Gastroesophageal sphincter (tissue), 3 donors: ENCODE measurements around the gene CASP10.

Experiments used
- EP300 ChIP-seq: sonication (generic); formaldehyde crosslinking; IDR thresholded peaks from one replicate; pipeline ENCODE4 v1.6.1; 2017; ENCODE audit warnings: antibody characterized with exemption, mild to moderate bottlenecking
- POLR2A ChIP-seq, 2 donors: fragments of 450-650 bp; IDR thresholded peaks; one replicate each; pipeline ENCODE4 v1.6.1; 2017; ENCODE audit warnings: antibody characterized with exemption in 2 of 2, mild to moderate bottlenecking in 2 of 2, moderate library complexity in 1 of 2
- POLR2AphosphoS5 ChIP-seq: sonication (generic); formaldehyde crosslinking; IDR thresholded peaks from one replicate; pipeline ENCODE4 v1.6.1; 2017; ENCODE audit warnings: antibody characterized with exemption
- TF ChIP-seq, protein P1 (sequence below), 4 experiments: fragments of 200-600 bp in 2 of 4; fragments of 450-650 bp in 2 of 4; sonication (generic) in 1 of 4; IDR thresholded peaks; one replicate each; pipeline ENCODE4 v1.5.1; 2017 to 2019; ENCODE audit warnings: antibody characterized with exemption in 4 of 4, mild to moderate bottlenecking in 2 of 4, moderate library complexity in 2 of 4

DNA sequence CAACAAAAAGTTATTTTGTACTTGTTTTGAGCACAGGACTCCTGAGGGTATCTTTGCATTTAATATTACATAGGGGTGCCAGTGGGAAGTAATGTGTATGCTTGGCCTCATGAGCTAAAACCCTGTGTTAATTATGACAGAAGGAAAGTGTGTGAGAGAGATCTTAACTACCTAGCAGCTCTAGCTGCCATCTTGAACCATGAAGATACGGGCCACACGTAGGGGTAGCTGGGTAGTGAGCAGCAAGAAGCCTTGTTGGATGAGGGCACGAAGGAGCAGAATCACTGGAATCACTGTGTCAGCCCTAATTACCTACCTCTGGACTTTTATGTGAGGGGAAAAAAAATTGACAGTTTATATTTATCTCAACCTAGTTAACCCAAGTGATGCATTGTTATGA lies 15.4 kb upstream of the CASP10 start:
- TF ChIP-seq, protein P1, sequence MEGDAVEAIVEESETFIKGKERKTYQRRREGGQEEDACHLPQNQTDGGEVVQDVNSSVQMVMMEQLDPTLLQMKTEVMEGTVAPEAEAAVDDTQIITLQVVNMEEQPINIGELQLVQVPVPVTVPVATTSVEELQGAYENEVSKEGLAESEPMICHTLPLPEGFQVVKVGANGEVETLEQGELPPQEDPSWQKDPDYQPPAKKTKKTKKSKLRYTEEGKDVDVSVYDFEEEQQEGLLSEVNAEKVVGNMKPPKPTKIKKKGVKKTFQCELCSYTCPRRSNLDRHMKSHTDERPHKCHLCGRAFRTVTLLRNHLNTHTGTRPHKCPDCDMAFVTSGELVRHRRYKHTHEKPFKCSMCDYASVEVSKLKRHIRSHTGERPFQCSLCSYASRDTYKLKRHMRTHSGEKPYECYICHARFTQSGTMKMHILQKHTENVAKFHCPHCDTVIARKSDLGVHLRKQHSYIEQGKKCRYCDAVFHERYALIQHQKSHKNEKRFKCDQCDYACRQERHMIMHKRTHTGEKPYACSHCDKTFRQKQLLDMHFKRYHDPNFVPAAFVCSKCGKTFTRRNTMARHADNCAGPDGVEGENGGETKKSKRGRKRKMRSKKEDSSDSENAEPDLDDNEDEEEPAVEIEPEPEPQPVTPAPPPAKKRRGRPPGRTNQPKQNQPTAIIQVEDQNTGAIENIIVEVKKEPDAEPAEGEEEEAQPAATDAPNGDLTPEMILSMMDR (IDR thresholded peaks at IDR 0.05), result no peak
- TF ChIP-seq POLR2AphosphoS5 (no peak), POLR2A (IDR thresholded peaks at IDR 0.05) (no peak), EP300 (no peak)
